ENCODE data around the gene TNFRSF12A. TPM values are rescaled to one million over a fixed set of nuclear protein-coding genes. Genes with fewer than 3 reads are reported as not detected.

Gene TNFRSF12A
- total and polyA plus RNA-seq, 9 of the 15 experiments (the other 6 are each of a cell fraction or from before 2014, with no cell fraction given), result 0.41 to 61.8 (median 26.5) TPM

GRCh38 chr16:3023669-3024478 lies 3.7 kb downstream of the TNFRSF12A start, which contains the start of the genes HCFC1R1 and THOC6 (continued):
- TF ChIP-seq MTA3 (IDR thresholded peaks at IDR 0.05; ENCODE audit: borderline replicate concordance) (peak; percentile 63; the same call in 1 of the 2 replicates), SMARCA5 (IDR thresholded peaks at IDR 0.05) (no peak), SMAD2 (IDR thresholded peaks at IDR 0.05; ENCODE audit: low read depth, low read length) (no peak), GTF2B (IDR thresholded peaks at IDR 0.05; ENCODE audit: extremely low read depth, insufficient read length) (no peak), ZNF766 (CRISPR knock-in tag; conservative IDR thresholded peaks at IDR 0.05) (0 out of 2 replicates have a peak, but pooled peaks have one; percentile 39), E2F1 (CRISPR knock-in tag; IDR thresholded peaks at IDR 0.05) (peak; percentile 52; the same call in 1 of the 2 replicates), DNMT1 (IDR thresholded peaks at IDR 0.05) (peak; percentile 72; the same call in 1 of the 2 replicates), KLF16 (IDR thresholded peaks at IDR 0.05) (no peak), ZNF780A (CRISPR knock-in tag; IDR thresholded peaks at IDR 0.05) (no peak; the same call in 1 of the 2 replicates), ZBED1 (IDR thresholded peaks at IDR 0.05) (peak; percentile 74; the same call in 1 of the 2 replicates), SMAD4 (CRISPR knock-in tag; conservative IDR thresholded peaks at IDR 0.05) (peak; percentile 55; the same call in 1 of the 2 replicates), PCBP1 (IDR thresholded peaks at IDR 0.05; ENCODE audit: low read depth, low read length, poor library complexity, severe bottlenecking) (peak; percentile 47), CTBP1 (IDR thresholded peaks at IDR 0.05; ENCODE audit: borderline replicate concordance) (no peak; the same call in 1 of the 2 replicates), NFXL1 (CRISPR knock-in tag; IDR thresholded peaks at IDR 0.05) (no peak), SP1 (CRISPR knock-in tag; IDR thresholded peaks at IDR 0.05) (peak; percentile 90), ZNF740 (CRISPR knock-in tag; IDR thresholded peaks at IDR 0.05) (no peak), ZNF740 (tag; IDR thresholded peaks at IDR 0.05) (no peak), ZBTB5 (IDR thresholded peaks at IDR 0.05) (no peak), XRCC3 (IDR thresholded peaks at IDR 0.05) (no peak), ZNF785 (CRISPR knock-in tag; IDR thresholded peaks at IDR 0.05) (no peak), ZNF12 (CRISPR knock-in tag; IDR thresholded peaks at IDR 0.05) (peak; percentile 82; the same call in 1 of the 2 replicates), ARNT (IDR thresholded peaks at IDR 0.05) (no peak)

Measured in K562 (cell line).